ENCODE measurements around the gene MTREX.

MTREX gene

DNA sequence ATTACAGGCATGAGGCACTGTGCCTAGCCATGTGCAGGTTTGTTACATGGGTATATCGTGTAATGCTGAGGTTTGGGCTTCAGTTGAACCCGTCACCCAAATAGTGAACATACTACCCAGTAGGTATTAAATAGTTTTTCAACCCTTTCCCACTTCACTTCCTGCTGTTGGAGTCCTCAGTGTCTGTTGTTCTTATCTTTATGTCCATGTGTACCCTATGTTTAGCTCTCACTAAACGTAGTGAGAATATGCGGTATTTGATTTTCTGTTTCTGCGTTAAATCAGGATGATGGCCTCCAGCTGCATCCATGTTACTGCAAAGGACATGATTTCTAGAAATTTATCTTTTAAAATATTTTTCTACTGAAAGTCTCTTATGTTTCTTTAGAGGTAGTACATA, 17.8 kb downstream of the MTREX start:
- DNase-seq: no peak

DNA sequence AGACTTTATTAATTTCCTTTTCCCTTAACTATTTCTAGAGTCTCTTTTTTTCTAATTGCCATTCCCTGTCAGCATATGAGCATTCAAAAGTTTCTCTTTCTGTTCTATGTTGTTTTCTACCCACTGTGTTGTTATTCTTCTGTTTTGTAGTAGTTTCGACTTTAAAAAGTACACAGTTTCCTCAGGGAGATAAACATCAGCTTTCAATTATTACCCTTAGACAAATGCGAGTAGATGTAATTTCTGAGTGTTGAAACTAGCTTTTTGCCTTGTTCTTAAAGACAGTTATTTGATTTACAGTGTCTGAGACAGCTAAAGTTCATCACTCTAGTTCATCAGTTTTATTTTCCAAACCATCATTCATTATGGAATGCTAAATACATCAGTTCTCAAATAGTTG, 19.5 kb downstream of the MTREX start:
- DNase-seq: no peak

DNA sequence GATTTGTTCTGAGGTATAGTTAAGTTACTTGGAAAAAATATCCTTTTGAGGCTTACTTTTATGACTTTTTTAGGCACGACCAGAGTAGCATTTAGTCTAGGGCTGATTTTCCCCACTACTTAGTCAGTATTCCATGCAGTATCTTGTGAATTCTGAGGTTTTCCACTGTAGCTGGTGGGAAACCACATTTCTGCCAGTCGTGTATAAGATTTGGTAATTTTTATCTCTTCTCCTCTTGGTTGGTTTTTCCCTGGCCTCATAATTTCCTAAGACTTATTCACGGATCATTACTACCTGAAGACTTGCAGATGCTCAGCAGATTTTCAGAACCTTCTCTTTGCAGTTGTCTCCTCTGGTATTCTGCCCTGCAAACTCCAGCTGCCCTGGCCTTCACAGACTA, 23.5 kb downstream of the MTREX start:
- DNase-seq: no peak

DNA sequence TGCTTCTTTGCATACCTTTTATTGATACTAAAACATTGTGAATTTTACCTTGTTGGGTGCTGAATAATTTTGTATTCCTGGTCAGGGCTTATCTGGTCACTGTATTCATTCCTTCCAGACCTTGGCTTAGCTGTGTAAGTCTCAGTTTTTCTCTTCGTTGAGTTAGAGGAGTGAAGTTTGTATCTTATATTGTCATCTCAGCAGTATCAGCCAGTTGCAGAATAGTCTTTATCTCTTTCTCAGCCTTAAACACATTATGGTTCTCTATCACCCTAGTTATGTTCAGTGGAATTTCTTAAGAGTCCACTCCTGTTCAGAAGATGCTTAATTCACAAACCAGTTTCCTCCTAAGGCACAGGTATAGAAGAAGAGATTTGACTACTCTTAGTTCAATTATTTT, 25.2 kb downstream of the MTREX start:
- DNase-seq: no peak

DNA sequence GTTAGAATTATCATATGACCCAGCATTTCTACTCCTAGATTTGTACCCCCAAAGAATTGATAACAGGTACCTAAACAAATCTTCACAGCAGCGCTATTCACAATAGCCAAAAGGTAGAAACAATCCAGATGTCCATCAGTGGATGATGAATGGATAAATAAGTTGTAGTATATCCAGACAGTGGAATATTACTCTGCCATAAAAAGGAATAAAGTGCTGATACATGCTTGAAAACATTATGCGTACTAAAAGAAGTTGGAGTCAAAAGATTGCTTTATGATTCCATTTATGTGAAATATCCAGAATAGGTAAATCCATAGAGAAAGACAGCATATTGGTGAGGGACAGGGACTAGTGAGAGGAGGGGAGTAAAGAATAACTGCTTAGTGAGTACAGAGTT, 26.0 kb downstream of the MTREX start:
- DNase-seq: no peak

DNA sequence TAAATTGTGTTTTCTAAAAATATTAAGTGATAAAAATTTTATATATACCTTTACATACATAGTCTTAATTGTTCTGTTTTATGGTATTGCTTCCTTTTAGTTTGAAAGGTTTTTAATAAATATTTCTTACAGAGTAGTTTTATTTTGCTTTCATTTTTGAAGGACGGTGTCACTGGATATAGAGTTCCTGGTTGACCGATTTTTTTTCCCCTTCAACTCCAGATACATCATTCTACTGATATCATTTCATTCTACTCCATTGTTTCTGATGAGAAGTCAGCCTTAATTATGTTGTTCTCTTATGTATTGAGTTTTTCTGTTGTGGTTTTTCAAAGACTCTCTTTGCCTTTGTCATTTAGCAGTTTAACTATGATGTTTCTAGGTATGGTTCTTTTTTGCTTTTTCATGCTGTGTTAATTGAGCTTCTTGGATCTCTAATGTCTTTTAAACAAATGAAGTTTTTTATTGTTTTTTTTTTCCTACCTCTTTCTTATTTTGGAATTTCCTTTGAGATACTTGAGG, 30.4 kb downstream of the MTREX start:
- no peak for DNase-seq

DNA sequence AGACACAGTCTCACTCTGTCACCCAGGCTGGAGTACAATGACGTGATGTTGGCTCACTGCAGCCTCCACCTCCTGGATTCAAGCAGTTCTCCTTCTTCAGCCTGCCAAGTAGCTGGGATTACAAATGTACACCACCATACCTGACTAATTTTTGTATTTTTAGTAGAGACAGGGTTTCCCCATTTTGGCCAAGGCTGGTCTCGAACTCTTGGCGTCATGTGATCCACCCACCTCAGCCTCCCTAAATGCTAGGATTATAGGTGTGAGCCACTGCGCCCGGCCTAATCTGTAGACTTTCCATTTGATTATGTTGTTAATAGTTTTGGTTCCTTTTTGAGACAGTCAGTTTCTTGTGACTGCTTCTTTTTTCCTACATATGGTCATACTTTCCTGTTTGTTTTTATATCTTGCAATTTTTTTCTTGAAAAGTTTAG, 31.0 kb downstream of the MTREX start:
- DNase-seq: no peak

DNA sequence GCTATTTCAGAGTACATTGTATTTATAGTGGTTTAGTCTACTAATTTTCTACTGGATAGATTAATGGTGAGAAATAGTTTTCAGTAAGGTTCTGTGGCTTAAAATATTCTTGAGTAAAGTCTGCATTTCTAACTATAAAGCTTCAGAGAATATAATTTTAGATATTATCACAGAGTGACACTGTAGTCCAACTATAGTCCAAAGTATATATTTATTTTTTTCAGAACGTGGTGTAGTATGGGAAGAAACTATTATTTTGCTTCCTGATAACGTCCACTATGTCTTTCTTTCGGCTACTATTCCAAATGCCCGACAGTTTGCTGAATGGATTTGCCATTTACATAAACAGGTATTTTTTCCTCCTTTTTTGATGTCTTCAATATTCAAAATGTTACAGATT, 35.3 kb downstream of the MTREX start:
- DNase-seq: no peak

DNA sequence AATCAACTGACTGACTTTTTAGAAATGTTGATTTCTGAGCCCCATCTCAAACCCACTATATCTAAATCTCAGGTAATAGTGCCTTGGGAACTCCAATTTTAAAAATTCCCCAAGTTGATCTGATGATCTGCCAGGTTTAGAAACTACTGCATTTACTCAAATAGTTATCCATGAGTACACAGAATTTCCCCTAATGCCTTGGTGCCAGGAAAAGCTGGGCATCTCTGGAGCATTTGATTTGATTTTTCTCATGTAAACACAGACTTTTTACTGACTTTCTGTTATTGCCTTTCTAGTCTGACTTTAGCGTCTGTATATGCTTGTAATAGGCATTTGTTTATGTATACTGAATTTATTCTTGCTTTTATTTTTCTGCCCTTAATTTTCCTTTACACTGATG, 35.8 kb downstream of the MTREX start:
- DNase-seq: no peak

DNA sequence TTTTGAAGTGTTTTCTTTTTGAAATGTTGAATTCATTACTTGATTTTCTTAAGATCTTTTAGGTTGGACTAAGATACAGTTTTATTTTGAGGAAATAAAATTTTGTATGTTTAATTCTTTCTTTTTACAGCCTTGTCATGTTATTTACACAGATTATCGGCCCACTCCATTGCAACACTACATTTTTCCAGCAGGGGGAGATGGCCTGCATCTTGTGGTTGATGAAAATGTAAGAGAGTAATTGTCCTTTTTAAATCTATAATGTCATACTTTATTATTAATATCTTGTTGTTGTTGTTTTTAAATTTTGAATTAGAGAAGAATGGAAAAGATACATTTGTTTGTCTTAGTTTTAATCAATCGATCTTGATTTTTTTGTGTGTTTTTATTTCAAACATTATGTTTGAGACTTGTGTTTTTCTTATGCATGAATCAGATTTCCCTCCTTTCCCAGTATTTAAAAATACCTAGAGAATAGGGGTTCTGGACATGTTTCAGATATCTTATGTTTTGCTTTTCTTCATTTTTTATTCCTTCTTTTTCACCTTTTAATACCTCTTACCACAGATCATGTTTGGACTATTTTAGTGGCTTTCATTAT, 36.7 kb downstream of the MTREX start:
- peak; percentile 4 to 18 for DNase-seq

DNA sequence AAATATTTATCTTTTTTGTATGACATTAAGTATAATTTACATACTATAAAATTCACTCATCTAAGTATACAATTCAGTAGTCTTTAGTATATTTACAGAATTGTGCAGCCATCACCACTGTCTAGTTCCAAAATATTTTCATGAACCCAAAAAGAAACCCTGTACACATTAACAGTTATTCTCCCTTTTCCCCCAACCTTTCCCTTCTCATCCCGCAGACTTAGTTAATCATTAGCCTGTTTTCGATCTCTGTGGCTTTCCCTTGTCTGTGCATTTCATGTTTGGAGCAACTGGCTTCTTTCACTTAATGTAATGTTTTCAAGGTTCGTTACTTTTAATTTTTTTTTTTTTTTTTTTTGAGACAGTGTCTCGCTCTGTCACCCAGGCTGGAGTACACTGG, 37.5 kb downstream of the MTREX start:
- DNase-seq: no peak

DNA sequence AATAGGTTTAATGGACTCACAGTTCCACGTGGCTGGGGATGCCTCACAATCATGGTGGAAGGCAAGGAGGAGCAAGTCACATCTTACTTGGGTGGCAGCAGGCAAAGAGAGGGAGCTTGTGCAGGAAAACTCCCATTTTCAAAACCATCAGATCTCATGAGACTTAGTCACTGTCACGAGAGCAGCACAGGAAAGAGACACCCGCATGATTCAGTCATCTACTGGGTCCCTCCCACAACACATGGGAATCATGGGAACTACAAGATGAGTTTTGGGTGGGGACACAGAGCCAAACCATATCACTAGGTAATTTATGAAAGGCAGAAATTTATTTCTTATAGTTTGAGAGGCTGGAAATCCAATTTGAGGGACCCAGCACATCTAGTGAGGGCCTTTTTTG, 40.0 kb downstream of the MTREX start:
- no peak for DNase-seq

DNA sequence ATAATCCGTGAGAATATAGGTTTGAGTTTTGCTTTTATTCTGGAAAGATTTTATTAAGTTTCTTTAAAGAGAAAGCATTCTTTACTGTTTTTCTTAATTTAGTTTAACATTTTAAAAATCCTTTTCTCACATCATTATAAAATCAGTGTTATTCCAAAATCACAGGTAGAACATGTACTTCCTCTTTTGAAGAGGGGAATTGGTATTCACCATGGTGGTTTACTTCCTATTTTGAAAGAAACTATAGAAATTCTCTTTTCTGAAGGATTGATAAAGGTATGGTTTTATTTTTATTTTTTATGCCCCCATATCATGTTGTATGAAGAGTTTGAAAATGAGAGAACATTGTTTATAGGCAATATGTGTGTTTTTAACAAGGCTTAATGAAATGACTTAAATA, 43.0 kb downstream of the MTREX start:
- no peak for DNase-seq

DNA sequence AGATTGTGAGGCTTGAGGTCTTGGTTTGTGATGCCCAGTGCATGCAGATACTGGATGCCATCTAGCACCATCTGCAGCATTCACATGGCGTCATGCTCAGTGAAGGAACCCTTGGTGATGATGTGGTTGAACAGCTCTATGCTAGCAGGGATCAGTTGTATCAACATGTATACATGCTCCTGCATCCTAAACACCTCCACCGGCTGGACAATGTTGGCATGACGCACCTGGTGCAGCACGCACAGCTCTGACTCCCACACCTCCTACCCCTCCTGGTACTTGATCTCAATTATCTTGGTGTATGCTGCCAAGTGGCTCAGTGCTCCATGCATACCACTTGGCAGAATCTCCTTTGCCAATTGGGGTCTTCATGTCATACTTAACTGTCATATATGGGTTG, 49.1 kb downstream of the MTREX start:
- no peak for DNase-seq

DNA sequence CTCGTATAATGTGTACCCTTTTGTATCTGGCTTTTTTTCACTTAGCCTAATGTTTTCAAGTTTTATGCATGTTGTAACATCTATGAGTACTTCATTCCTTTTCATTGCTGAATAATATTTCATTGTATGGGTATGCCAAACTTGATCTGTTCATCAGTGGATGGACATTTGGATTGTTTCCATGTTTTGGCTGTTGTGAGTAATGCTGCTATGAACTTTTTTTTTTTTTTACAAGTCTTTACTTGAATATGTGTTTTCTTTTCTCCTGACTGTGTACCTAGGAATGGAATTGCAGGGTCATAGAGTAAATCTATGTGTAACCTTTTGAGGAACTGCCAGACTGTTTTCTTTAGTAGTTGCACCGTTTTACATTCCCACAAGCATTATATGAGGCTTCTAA, 52.4 kb downstream of the MTREX start:
- DNase-seq: no peak

DNA sequence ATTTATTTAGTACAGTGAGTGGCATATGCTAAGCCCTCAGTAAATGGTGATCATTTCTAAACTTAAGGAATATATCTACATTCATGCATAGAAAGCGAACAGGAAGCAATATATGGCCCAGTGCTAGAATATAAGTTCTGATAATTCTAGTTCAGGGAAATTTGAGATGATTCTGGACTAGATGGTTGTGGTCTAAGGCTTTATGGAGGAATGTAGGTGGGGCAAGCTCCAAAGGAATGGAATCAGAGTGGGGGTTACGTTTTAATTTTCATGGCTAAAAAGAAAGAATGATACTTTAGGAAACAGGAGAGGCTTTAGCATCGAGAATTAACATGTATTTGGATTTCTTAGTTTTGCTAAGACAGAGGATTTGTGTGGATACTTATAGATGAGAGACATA, 56.1 kb downstream of the MTREX start:
- no peak for DNase-seq

DNA sequence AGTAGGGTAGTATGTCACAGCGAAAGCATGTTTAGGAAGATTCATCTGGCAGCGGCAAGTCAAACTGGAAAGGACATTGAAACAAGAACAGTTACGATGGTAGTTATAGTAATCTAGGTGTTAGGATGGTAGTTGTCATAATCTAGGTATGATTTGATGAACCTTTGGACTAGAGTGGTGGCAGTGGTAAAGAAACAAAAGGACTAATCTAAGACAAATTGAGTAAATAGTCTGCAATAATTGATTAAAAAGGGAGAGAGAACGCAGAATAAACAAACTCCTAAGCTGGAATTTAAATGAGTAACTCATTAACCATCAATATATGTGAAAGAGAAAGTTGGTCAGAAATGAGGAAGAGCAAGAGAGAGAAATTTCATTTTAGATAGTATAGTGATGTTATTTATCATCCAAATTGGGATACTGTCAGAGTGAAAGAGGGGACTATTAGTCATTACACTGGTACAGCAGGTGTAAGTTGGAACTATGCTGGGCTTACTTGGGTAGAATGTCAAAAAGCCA, 56.8 kb downstream of the MTREX start:
- no peak for DNase-seq

DNA sequence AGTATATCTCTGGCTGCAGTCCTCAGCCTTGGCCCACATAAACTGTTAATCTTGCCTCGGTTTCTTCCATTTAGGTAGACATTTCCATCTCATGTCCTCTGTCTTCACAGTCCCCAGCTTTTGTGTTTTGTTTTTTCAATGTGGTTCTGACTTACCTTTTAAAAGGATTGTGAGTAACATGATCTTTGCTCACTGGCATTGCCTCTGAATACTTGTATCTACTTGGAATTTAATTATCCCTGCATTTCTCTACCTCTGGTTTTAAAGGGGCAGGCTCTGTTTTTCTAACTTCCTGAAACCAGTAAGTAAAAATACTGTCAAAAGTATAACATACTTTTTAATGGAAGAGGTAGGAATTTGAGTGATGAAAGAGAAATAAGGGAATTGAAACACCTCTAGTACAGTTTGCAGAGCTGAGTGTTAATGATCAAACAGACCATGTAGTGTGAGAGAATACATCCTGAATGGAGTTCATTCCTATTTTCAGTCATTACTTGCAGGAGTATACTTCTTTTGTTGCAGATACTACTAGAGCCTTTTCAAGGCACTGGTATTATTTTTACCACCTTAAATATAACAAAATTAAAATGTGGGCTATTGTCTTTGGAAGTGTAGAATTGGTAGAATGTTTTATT, 62.6 kb downstream of the MTREX start:
- DNase-seq: no peak

DNA sequence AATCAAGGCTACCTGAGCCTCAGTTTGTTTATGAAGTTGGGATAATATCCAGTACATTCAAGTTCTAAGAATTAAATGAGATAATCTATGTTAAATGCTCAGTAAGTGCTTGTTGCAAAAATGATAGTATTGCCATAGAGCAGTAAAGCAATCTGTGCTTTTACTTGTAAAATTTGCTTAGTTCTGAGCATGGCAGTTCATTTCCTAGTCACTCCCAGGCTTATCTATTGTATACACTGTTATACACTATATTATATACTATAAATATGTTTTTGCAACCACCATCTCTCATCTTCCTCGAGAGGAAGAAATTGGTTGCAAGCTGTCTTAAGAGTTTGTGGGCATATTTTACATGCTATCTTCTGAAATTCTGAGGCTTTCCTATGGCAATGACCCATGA, 63.4 kb downstream of the MTREX start:
- no peak for DNase-seq

DNA sequence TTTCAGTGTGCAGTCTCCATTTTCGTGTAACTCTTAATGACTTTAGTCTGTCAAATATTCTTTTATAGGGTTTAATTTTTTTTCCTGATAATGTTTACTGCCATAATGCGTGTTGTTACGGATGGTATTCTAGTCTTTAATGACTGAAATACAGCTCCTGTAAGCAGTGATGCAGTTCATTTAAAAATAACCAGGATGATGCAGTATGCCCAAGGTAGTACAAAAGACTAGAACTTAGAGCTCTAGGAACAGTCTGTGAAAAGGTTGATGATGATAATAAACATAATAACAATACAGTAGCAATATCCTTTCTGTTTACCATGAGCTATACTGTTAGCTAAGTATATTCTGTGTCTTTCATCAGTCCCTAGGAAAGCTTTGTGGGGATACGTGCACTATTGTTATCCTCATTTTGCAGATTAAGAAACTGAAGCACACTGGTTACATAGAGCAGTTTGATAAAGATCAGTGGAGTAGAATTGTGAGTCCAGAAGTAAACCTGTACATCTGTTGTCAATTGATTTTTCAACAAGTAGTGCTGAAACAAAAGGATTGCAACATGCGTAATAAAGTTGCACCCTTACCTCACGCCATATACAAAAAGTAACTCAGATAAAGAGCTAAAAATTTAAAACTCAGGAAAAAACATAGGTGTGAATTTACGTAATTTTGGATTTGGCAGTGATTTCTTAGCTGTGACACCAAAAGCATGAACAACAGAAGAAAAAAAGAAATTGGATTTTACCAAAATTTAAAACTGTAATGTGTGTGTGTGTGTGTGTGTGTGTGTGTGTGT, 64.5 kb downstream of the MTREX start:
- DNase-seq: no peak

DNA sequence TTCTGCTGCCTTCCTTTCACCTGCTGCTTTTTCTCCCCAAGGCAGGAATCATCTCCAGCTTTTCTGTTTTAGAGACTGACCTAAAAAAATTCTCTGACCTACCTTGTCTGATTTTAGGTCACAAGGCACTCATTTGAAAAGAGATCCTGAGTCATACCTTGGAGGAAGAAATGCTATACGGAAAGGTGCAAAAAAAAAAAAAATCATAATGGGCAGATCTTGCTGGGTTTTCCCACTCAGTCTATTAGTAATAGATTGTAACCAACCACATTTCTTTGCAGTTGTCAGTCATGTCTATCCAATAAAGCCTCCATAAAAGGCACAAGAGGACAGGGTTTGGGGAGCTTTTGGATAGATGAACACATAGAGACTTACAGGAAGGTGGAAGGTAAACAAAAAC, 70.0 kb downstream of the MTREX start:
- no peak for DNase-seq

DNA sequence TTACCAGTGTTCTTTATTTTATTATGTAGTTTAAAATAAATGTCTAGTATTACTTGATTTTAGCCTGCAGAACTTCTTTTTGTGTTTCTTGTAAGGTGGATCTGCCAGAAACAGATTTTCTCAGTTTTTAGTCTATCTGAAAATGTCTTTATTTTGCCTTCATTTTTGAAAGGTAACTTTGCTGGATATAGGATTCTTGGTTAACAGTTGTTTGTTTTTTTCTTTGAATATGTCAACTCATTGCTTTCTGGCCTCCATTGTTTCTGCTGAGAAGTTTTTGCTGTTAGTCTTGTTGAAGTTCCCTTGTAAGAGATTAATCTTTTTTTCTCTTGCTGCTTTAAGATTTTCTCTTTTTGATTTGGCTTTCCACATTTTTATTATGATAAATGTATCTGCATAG, 75.5 kb downstream of the MTREX start:
- DNase-seq: no peak

DNA sequence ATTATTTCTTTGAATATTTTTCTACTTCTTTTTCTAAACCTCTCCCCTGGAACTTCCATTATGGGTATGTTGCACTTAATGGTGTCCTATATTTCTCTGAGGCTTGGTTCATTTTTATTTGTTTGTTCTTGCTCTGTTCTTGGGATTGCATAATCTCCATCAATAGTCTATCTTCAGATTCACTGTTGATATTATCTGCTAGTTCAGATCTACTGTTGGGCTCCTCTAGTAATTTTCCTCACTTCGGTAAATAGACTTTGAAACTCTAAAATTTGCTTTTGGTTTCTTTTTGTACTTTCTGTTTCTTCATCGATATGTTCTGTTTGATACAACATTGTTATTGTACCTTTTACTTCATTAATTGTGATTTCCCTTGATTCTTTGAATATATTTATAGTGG, 76.3 kb downstream of the MTREX start:
- DNase-seq: no peak

DNA sequence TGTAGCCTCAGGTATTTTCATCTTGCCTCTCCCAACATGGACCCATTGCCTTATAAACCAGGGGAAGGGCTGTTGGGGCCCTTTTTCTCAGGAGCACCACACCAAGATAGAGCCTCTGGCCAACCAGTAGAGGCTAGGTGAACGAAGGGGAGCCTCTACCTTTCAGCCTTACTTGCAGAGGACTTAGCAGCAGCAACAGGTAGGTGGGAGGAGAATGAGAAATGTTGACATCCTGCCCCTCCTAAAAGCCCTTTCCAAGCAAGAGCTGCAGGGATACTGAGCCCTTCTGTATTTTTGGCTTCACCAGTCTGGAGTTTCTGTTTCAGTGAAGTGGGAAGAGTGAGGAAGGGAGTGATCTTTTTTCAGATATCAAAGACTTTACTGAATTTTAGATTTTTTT, 77.4 kb downstream of the MTREX start:
- no peak for DNase-seq
